Ovary (tissue), 9 donors: ENCODE measurements around the gene OTUB1. TPM values are rescaled to one million over a fixed set of nuclear protein-coding genes. Genes with fewer than 3 reads are reported as not detected.

ENCODE experiments used
- DNase-seq, 5 donors: peaks; one replicate each; pipeline ENCODE4 v3.0.0-alpha.2; 2019 to 2020
- H3K27ac ChIP-seq, 2 donors: fragments of 200-600 bp; one replicate each; pipeline versions ENCODE4 v1.5.1 to v1.8.0; 2019 to 2022
- H3K27me3 ChIP-seq: fragments of 200-600 bp; one replicate; pipeline ENCODE4 v1.8.0; 2022
- H3K36me3 ChIP-seq: fragments of 200-600 bp; sonication (generic); one replicate; pipeline ENCODE4 v1.5.1; 2019
- H3K4me1 ChIP-seq: one replicate; pipeline ENCODE4 v1.8.1; 2013; ENCODE audit warnings: mild to moderate bottlenecking, moderate library complexity; ENCODE audit not compliant: insufficient read depth
- H3K4me3 ChIP-seq: fragments of 200-600 bp; sonication (generic); one replicate; pipeline ENCODE4 v1.5.1; 2017
- H3K9me3 ChIP-seq, 2 donors: fragments of 200-600 bp in 1 of 2; sonication (generic) in 1 of 2; one replicate each; pipeline versions ENCODE4 v1.5.1 to v1.8.1; 2013 to 2019; ENCODE audit warnings: mild to moderate bottlenecking in 1 of 2, moderate library complexity in 1 of 2
- CTCF ChIP-seq, 3 donors: fragments of 450-650 bp in 2 of 3; fragments of 200-600 bp in 1 of 3; IDR thresholded peaks; one replicate each; pipeline versions ENCODE4 v1.5.1 to v1.8.0; 2016 to 2022; ENCODE audit warnings: antibody characterized with exemption in 3 of 3, mild to moderate bottlenecking in 1 of 3
- EP300 ChIP-seq: sonication (generic); formaldehyde crosslinking; IDR thresholded peaks from one replicate; pipeline ENCODE4 v1.6.1; 2017; ENCODE audit warnings: antibody characterized with exemption
- POLR2A ChIP-seq: fragments of 450-650 bp; IDR thresholded peaks from one replicate; pipeline ENCODE4 v1.6.1; 2017; ENCODE audit warnings: antibody characterized with exemption, mild to moderate bottlenecking, moderate library complexity
- WGBS, 3 donors: extraction: QIAGEN DNeasy Blood & Tissue Kit in 1 of 3; methylation state at CpG; one replicate each; pipeline versions ENCODE4 v1.1.5 to v1.1.7; 2013 to 2017; 5-methylcytosine and 5-hydroxymethylcytosine counted together
- intact Hi-C, 4 donors: fragments of 100-400 bp; cut with DNase I; formaldehyde crosslinking; loops; one replicate each; pipeline versions ENCODE4 v1.11.0 to v1.15.1; 2022 to 2023
- polyA plus RNA-seq, 2 donors: library from polyadenylated mRNA; stranded (reverse); fragments of 200-250 nt in 1 of 2; fragments of 350-450 nt in 1 of 2; fragmentation: Illumina TruSeq in 1 of 2; extraction: RNeasy Lipid Tissue Mini Kit (QIAGEN cat#74804) in 1 of 2; gene quantifications; one replicate each; pipeline ENCODE4 v1.2.3, GENCODE V29; 2013 to 2014
- total RNA-seq, 7 donors: library from RNA; depleted of rRNA in 2 of 7; stranded (reverse); fragments of >200 nt in 2 of 7; fragmentation: NEBNext Ultra II Directional in 3 of 7; extraction: Animal tissue kit (Norgen Biotek cat#: 25700) in 3 of 7; gene quantifications; one replicate each; pipeline versions ENCODE4 v1.1.0 to v1.2.4, GENCODE V29; 2016 to 2023
- donor health status: DM: no; HTN: no; CAD: no; lungs with moderate emphysema.
- donor health status: DM: no; HTN: no; CAD: no.
- donor health status: Bipolar disorder and iron deficiency.
- donor health status: DM: yes; HTN: yes; CAD: no.
- donor health status: DM: no; HTN: no; CAD: no.
- donor health status: DM: yes; HTN: yes; CAD: no.

Gene OTUB1
- total and polyA plus RNA-seq, 9 donors: 34.7 to 66.7 (median 50.7) TPM

- intact Hi-C loops: loop anchor here in 1 of 4 donors (5.0 kb wide), 1 partner anchor 156 kb away; no protein-coding TSS in a partner anchor
- Histone ChIP-seq H3K4me1 (peaks cover 8% of the 10 kb centered on the region), H3K27ac (no peak overlapping the region), H3K27me3 (no peaks in the 10 kb centered on the region), H3K4me3 (no peak overlapping the region), H3K9me3 (no peaks in the 10 kb centered on the region), H3K36me3 (no peaks in the 10 kb centered on the region)
- TF ChIP-seq EP300 (no peak), POLR2A (no peak), CTCF (IDR thresholded peaks at IDR 0.05) (no peak)
- no peak for DNase-seq
- 79 to 87% (median 84%) methylated on average over 17 to 18 of the region's 18 CpGs for WGBS, 3 donors
Observed at GRCh38 chr11:63996512-63996911, 10.3 kb downstream of the OTUB1 start.

DNA sequence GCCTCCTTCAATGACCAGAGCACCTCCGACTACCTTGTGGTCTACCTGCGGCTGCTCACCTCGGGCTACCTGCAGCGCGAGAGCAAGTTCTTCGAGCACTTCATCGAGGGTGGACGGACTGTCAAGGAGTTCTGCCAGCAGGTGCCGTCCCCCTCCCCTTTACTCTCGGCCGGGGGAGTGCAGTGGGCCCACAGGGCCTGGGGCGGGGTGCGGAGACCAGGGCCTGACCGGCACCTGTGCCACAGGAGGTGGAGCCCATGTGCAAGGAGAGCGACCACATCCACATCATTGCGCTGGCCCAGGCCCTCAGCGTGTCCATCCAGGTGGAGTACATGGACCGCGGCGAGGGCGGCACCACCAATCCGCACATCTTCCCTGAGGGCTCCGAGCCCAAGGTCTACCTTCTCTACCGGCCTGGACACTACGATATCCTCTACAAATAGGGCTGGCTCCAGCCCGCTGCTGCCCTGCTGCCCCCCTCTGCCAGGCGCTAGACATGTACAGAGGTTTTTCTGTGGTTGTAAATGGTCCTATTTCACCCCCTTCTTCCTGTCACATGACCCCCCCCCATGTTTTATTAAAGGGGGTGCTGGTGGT lies 11.0 kb downstream of the OTUB1 start:
- H3K4me1 ChIP-seq: peaks cover 8% of the 10 kb centered on the region
- DNase-seq: no peak
- H3K9me3 ChIP-seq: no peaks in the 10 kb centered on the region
- no peak overlapping the region for H3K27ac ChIP-seq
- intact Hi-C loops: loop anchor here in 1 of 4 donors (5.0 kb wide), 1 partner anchor 155 kb away; no protein-coding TSS in a partner anchor
- H3K27me3 ChIP-seq: no peaks in the 10 kb centered on the region
- TF ChIP-seq EP300 (no peak), CTCF (IDR thresholded peaks at IDR 0.05) (no peak), POLR2A (no peak)
- no peaks in the 10 kb centered on the region for H3K36me3 ChIP-seq
- H3K4me3 ChIP-seq: no peak overlapping the region
- 89 to 92% (median 90%) methylated on average over 27 of the region's 27 CpGs for WGBS, 3 donors

DNA sequence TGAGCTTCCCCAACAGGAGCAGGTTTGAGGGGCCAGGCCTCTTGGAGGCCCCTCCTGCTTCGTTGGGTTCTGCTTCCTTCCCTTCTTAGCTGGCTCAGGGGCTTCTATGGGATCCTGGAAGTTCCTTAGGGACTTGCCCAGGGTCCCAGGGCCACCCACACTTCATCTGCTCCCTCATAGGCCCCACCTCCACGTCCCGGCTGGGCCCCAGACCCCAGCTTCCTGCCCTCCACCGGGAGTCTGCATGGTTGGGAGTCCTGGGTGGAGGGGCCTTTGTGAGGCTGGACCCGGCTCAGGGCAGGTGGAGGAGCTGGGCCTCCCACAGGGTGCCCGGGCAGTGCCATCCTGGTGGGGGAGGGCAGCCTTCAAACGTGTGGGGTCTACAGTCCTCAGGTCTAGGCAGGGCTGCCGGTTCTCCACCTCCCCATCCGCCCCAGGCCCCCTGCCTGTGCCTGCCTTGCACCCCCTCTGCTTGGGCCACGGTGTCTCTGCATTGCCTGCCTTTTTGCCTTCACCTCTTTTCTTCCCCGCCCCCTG lies 11.6 kb downstream of the OTUB1 start:
- DNase-seq: no peak
- Histone ChIP-seq H3K4me3 (no peak overlapping the region), H3K27ac (no peak overlapping the region), H3K4me1 (peaks cover 8% of the 10 kb centered on the region), H3K36me3 (no peaks in the 10 kb centered on the region), H3K9me3 (no peaks in the 10 kb centered on the region), H3K27me3 (no peaks in the 10 kb centered on the region)
- WGBS, 3 donors: 71 to 80% (median 73%) methylated on average over 11 of the region's 11 CpGs
- intact Hi-C loops: loop anchor here in 1 of 4 donors (5.0 kb wide), 1 partner anchor 154 kb away; no protein-coding TSS in a partner anchor
- TF ChIP-seq CTCF (IDR thresholded peaks at IDR 0.05) (no peak), POLR2A (no peak), EP300 (no peak)

DNA sequence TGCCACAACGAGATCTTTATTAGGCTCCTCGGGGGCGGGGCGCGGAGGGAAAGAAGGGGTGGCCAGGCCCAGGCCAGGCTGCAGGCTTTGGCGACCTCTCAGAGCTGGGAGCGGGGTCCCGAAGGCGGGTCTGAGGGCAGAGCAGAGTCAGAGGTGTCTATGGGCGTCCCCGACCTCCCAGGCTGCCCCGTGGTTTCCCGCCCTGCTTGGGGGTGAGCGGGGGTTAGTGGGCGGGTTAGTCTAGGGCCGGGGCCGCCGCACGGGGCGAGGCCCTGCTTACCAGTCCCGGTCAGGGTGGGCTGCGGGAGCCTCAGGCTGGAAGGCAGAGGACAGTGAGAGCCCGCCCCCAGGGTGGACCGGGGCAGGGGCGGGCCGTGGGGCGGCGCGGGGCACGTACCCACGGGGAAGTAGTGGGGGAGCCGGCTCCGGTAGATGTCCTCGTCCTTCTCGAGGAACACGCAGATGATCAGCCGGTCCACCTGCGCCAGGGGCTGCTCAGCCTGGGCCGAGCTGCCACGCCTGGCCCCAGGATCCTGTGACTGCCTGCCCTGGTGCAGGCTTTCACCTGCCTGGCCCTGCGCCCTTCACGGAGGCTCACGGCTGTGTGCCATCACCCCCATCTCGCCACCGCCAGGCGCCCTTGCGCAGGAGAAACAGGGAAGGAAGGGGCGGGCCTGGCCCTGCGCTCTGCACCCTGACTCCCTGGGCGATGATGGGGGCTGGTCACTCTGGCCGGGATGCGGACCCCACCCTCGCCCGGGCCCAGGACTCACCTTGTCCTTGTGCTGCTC lies 12.5 kb downstream of the OTUB1 start:
- Histone ChIP-seq H3K27me3 (no peaks in the 10 kb centered on the region), H3K36me3 (no peaks in the 10 kb centered on the region), H3K4me3 (no peak overlapping the region), H3K9me3 (no peaks in the 10 kb centered on the region), H3K4me1 (peaks cover 8% of the 10 kb centered on the region), H3K27ac (no peak overlapping the region)
- WGBS, 3 donors: 78 to 83% (median 82%) methylated on average over 38 to 54 of the region's 54 CpGs
- DNase-seq: peak in 1 of 5 donors; percentile 50
- TF ChIP-seq EP300: no peak
- TF ChIP-seq CTCF (IDR thresholded peaks at IDR 0.05): no peak
- TF ChIP-seq POLR2A: no peak
- intact Hi-C loops: loop anchor here in 1 of 4 donors (5.0 kb wide), 1 partner anchor 154 kb away; no protein-coding TSS in a partner anchor
